Measurements from ENCODE around the gene LMTK2.
"Not testable (repeated sequence)": the region's sequence is repeated elsewhere in the genome, so short reads cannot be mapped to it uniquely, and the experiment has no call there.

LMTK2 gene

DNA sequence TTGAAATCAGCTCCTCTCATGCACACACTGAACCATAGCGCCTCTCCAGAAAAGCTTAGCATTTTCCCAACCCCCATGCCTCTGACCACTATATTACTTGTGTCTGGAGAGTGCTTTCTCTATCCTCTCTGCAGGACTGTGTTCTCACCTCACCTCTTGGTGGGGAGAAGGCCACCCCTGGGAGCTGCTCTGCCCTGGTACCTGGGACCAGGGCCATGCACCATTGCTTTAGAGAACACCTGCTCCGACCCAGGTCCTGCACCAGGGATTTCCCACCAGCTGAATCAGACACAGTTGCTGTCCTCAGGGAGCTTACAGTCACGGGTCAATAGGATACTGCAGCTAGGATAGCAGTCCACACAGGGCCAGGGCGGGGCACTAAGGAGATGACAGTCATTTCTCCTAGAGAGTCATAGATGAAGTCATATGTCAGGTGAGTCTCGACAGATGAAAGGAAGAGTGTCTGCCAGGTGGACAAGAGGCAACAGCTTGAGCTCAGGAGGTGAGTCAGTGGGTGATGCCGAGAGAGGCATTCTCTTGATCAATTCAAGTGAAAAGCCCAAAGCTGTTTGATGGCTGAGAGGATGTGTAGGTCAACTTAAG is 619 bp upstream of the LMTK2 start:
- DNase-seq, result no peak

DNA sequence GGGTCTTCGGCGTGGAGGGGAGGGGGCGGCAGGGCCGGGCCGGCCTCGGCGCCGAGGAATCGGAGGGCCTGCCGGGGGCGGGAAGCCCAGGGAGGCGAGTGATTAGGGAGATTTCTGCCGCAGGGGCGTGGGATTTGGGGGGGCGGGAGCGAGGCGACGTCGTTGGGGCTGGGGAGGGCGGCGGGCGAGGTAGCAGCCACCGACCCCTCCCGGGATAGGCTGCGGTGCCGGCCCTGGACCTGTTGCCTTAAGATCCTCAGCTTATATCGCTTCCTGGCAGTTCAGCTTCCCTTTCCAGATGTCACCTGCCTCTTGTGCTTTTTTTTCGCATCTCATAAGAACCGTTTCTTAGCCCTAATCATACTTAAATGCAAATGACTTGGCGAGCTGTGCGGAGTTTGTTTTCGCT is 655 bp downstream of the LMTK2 start:
- no peak for DNase-seq

DNA sequence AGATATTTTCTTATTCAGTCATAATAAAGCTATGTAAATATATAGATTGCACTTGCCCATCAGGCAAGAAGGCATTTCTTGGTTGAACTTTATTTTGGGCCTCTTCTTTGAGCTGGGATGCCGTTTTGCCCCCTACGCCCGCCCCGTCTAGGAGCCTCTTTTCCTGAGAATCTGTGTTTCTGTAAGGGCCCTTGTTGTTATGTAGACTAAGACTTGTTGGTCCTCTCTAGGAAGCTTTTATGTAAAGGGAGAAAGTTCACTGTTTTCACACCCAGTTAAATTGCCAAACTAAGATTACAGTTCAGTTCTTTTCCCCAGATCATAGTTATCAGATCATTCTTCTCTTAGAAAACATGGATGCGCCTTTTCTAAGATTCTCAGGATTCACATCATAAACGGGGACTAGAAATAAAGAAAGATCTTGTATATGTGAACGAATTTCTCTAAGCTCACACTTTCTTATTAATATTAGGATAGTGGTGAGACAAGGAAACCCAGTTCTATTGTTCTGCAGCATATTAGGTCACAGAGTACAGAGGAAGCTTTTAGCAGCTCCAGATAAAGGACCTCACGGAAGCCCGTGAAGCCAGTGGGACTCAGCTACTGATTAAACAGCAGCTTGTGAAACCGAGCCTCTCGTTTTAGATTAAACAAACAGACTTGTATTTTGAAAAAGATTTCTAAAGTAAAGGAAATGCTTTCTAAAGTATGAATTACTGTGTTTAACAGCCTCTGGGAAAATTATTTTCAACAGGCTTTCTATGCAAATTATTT is 3.8 kb downstream of the LMTK2 start:
- no peak for DNase-seq

DNA sequence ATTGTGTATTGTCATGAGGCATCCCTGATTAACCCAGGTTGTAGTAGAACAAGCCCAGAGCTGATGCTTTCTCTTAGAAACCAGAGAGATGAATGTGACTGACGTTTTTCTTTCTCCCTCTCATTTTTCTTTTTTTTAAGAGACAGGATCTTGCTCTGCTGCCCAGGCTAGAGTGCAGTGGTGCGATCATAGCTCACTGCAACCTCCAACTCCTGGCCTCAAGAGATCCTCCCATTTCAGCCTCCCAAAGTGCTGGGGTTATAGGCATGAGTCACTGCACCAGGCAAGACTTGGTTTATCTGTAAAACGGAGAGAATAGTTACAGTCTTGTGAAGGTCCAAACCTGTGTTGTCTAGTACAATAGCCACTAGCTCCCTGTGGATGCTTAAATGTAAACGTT is 5.4 kb downstream of the LMTK2 start:
- no peak for DNase-seq

DNA sequence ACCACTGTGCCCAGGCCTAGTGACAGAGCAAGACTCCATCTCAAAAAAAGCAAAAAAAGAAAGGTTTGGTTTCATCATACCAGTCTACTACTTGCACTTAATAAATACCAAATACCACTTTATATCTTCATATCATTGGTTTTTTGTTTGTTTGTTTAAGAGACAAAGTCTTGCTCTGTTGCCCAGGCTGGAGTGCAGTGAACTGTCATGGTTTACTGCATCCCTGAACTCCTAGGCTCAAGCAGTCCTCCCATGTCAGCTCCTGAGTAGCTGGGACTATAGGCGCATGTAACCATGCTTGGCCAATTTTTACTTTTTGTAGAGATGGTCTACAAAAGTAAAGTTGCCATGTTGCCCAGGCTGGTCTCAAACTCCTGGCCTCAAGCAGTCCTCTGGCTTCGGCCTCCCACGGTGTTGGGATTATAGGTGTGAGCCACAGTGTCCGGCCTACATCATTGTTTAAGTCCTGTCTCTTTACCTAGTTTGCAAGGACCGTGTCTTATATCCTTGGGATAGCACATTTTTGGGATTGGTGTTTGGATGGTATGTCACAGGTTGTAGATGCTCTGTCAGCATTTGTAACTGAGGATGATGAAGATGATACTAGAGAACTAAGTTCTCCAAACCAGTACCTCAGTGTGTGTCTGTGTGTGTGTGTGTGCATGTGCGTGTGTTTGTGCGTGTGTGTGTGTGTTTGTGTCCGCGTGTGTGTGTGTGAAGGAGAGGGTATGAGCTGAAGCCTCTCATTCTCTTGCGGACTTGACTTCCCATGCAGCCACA is 9.3 kb downstream of the LMTK2 start:
- no peak for DNase-seq

DNA sequence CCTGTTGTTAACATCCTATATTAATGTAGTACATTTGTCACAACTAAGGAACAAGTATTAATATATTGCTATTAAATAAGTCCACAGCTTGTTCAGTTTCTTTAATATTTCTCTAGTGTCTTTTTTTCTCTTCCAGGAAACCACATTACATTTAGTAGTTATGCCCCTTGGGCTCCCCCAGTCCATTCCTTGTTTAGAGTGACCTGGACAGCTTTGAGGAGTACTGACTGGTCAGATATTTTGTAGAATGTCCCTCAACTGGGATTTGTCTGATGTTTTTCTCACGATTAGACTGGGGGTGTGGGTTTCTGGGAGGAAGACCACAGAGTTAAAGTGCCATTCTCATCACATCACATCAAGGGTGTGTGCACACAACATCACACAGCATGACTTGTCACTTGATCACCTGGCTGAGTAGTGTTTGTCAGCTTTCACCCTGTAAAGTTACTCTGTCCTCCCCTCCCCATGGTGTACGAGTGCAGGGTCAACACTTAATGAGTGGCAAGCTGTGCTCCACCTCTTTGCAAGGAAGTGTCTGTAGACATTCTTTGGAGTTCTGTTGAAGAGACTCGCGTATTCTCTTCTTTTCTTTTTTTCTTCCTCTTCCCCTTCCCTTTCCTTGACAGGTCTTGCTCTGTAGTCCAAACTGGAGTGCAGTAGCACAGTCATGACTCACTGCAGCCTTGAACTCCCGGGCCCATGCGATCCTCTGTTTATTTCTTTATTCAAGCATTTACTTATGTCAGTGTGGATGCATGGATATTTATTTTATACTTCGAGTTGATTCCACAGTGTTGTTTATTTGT is 10.2 kb downstream of the LMTK2 start:
- no peak for DNase-seq

DNA sequence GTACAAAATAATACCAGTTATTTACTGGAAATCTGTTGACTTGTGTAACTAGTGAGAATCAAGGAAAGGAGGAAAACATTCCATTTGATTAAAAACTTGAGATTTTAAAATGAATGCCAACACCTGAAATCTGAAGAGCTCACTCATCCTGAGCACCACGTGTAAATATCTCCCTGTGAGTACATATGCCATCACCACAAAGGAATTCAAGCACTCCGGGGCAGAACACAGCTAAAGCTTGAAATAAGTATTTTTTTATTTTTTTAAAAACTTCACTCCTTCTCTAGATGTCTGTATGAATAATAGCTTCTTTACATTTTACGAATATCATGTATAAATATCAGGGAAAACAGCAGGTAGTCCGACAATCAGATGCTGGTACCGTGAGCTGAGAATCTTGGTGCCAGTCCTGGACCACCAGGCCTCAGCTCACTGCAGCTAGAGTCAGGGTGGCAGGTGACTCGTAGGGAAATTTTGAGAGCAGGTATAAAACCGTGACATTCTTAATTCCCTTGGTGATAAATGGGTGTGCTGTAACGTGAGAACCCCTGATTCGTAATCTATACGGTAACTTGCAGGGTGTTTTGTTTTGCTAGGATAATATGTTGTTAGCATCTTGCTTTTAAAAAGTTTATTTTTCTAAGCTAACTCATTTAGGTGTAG is 12.7 kb downstream of the LMTK2 start:
- peak; percentile 74 for DNase-seq

DNA sequence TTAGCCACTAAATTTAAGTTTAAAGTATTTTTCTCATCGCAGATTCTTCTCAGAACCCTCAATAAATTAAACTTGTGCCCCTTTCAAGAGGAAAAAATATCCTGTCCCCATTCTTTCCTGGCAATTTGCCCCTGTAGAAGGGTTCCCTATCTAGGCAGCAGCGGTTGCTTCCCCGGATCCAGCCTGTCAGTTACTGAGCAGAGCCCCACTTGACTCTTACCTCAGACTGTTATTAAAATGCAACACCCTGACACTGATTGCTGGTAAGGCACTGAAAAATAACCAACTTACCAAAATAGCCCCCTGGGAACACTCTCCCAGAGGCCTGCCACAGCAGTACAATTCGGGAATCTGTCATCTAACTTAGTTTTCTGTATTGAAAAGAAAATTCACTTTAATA is 13.9 kb downstream of the LMTK2 start:
- no peak for DNase-seq

DNA sequence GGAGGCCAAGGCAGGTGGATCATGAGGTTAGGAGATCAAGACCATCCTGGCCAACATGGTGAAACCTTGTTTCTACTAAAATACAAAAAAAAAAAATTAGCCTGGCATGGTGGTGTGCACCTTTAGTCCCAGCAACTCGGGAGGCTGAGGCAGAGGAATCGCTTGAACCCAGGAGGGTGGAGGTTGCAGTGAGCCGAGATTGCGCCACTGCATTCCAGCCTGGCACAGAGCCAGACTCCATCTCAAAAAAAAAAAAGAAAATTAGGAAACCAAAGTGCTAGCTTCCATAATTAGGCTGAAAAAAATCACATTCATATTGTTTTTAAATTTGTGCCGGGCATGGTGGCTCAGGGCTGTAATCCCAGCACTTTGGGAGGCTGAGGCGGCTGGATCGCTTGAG is 14.7 kb downstream of the LMTK2 start:
- not testable (repeated sequence) for DNase-seq

DNA sequence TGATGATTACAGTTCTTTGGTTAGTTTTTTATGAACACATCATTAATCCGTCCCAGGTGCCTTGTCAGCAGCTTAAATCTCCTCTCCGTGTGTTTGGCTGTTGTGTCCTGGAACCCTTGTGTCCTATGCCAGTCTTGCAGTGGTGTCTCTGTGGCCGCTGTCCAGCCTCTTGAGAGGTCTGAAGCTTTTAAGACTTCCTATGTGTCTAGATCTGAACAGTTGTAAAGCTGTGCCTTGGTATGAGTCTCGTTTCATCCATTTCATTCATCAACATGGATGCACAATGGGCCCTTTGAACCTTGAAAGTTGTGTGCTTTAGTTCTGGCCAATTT is 16.7 kb downstream of the LMTK2 start:
- DNase-seq, result no peak

DNA sequence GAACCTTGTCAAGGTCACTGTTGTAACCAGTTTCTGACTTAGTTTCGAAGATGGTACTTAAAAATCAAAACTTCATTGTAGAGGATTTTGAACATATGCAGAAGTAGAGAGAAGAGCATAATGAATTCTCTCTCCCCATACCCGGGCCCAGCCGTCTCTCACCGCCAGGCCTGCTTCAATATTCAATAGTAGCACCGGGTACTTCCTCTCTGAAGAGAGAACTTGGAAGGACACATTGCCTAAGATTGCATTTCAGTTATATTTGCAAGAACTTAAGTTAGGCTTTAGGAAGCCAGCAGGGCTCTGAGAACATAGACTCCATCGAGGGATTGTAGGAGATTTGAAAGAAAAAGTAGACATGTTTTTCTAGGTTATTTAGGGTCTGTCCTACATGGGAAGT is 19.1 kb downstream of the LMTK2 start:
- DNase-seq, result no peak

DNA sequence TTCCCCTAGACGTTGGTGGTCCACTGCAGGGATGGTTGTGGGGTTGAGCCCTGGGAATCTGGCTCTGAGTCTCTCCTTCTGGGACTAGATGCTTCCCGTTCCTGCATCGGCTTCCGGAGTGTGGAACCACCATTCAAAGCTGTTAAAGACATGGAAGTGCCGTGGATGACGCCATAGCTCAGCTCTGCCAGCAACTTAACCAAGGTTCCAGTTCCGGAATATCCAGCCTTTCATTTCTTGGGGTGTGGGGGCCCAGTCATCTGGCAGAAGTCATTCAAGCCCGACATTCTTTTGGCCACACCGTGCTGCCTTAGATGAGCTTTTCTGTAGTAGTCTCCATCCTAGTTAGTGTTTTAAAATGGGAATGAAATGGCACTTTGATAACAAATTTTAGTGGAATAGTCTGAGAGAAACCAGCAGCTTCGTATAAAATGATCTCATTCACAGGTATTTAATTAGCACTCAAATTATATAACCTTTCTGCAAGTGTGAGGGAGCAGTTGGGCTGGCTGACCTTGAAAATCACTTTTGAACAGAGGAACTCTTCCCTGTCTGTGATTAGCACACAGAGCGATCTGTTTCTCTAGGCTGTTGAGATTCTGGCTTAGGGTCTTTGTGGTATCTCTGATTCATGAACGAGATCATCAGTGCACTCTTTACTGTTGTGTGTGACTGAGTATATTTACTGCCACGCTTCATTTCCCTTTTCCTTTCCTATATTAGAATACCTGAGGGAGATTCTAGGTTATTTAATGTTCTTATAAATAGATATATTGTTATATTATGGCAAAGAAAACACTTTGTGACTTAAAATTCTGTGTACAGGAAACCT is 19.9 kb downstream of the LMTK2 start:
- DNase-seq, result peak; percentile 28

DNA sequence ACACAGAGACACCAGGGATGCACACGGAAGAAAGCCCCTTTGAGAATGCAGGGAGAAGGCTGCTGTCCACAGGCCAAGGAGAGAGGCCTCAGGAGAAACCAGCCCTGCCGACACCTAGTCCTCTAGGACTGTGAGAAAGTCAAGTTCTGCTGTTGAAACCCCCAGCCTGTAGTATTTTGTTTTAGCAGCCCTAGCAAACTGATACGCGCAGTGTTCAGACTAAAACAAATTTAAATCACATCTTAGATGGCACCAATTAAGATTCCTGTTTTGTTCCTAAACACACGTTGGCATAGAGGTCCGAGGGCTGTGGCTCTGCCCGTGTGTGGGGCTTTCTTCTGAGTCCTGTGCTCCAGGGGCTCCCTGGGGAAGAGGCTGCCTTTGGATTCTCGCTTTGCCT is 21.7 kb downstream of the LMTK2 start:
- DNase-seq, result no peak

DNA sequence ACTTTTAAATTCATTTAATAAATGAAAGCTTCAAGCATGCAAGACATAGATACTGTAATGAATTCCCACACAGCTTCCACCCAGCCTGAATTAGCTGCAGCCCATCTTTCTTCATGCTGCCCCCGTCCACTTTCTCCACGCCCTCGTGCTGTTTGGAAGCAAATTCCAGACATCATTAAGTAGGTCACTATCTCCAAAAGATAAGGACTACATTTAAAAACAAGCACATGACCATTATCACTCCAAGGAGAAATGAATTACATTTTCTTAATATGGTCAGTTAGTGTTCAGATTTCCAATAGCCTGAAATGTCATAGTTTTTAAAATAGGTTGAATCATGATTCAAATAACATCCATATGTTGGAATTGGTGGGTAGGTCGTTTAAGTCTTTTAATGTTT is 24.3 kb downstream of the LMTK2 start:
- DNase-seq, result no peak

DNA sequence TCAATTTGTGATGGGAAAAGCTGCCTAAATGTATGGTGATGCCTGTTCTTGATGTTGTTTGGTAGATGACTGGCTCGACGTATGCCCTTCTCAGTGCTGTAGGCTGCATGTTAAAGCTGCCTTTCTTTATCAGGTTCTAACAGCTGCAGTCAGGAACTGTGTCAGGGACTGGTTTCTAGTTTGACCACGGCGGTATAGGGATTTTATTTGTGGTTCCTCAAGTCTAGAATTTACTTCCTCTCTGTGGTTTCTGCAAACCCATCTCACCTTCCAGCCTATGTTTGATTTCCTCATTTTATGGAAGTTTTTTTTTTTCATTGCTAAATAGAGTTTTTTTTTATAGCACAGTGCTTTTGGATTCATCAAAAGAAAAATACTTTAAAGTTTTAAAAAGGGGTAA is 26.5 kb downstream of the LMTK2 start:
- peak; percentile 14 for DNase-seq

DNA sequence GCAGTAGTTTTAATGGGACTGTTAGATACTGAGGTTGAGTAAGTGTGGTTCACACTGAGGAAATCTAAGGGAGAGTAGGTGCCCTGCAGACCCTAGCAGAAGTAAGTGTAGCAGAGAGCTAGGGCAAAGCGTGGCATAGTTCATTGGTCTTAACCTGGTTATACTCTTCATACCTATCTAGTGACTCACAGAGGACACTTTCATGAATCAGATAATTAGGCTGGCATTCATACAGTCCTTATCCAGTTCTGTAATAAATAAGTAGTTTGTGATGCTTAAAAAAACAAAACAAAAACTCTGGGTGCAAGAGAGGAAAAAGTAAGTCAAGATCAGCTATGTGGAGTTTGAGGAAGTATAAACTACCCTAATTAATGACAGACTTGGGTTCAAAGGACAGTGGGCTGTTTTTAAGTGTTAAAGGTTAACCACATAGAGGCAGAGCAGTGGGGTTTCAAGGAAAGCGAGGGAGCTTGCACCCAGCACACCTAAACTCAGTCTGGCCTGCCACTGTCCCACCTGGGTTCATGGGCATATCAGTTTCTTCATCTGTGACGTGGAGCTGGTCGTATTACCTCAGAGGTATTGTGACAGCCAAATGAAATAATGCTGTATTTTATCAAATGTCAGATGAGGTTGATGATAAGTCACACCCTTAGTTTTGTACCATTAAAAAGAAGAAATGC is 27.1 kb downstream of the LMTK2 start:
- DNase-seq, result peak; percentile 3

DNA sequence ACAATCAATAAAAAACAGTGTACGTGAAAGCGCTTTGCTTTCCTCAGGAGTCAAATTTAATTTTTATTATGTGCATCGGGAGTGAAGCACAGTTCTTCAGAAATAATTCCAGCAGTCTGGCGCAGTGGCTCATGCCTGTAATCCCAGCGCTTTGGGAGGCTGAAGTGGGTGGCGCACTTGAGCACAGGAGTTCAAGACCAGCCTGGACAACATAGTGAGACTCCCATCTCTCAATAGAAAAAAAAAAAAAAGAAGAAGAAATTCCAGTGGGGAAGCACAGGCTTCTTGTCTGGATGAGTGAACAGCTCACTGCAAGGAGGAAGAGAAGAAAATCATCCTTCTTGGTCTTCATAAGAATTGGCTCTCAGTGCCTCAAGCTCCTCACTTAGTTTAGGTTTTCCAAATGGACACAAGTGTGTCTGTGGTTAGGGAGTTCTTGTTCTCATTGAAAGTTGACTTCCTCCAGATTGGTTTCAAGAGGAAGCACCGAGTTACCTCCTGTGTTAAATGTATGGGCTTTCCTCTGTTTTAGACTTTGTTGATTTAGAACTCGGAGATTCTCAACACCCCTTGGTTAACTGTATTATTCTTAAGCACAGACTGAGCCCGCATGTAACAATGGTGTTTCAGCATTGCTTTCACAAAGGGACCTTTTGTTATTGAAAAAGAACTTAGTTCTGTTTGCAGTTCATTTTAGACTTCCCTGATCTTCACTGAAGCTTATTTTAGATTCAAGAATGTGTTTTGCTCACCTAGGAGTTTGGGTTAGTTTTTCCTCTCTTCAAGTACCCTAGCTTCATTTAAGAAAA is 28.0 kb downstream of the LMTK2 start:
- no peak for DNase-seq

DNA sequence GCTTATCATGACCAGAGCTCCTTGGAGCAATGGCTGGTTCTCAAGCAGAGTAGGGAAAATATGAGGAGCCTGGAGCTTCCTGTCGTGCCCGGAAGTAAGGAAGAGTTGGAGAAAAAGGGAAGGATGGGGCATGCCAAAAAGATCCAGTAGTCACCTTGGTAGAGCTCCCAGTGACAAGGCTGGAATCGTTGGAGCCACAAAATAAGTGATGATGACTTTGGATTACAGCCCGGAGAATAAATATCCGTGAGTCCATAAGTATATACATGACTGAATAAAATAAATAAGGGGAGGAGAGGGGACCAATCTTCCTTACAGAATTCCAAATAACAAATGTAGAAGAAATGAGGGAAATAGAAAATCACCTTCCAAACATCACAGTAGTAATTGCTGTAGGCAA is 29.3 kb downstream of the LMTK2 start:
- DNase-seq, result no peak

DNA sequence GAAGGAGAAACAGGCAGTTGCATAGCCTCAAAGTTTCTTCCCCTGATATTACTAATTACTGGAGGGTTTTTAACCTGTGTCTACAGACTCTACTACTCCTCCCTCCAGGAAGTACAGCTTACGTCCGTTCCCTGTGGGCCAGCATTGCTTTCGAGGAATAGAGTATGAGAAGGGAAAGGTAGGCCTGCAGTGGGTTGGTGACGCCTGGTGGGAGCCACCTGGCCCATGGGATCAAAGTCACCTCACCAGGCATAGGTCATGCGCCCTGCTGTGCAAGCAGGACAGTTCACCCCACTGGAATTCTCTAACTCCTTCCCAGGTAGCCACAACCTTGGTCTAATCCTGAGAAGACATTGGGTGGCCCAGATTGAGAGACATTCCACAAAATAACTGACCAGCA is 29.8 kb downstream of the LMTK2 start:
- DNase-seq, result no peak

Measured in fibroblast of skin of abdomen (primary cell).